Loucy (cell line): ENCODE data around the gene PLA2G2F.

Experiments used
- H2AFZ ChIP-seq: fragments of 200-600 bp; sonication (generic); 2 replicates; pipeline ENCODE4 v1.6.0; 2016; ENCODE audit warnings: antibody characterized with exemption, mild to moderate bottlenecking, low read length, moderate library complexity
- H3F3A ChIP-seq: fragments of 200-600 bp; 2 replicates; pipeline ENCODE4 v1.6.0; 2016; ENCODE audit warnings: antibody characterized with exemption, low read depth, mild to moderate bottlenecking
- H3K27me3 ChIP-seq: fragments of 200-600 bp; sonication (generic); 2 replicates; pipeline ENCODE4 v1.6.1; 2014; ENCODE audit warnings: low read length, mild to moderate bottlenecking; ENCODE audit not compliant: insufficient read depth, poor library complexity, severe bottlenecking
- H3K36me3 ChIP-seq: fragments of 200-600 bp; sonication (generic); 2 replicates; pipeline ENCODE4 v1.6.1; 2016; ENCODE audit warnings: low read length; ENCODE audit not compliant: insufficient read depth
- H3K4me1 ChIP-seq: fragments of 200-600 bp; sonication (generic); 2 replicates; pipeline ENCODE4 v1.5.1; 2014; ENCODE audit warnings: low read length, mild to moderate bottlenecking; ENCODE audit not compliant: insufficient read depth, poor library complexity, severe bottlenecking
- H3K4me2 ChIP-seq: fragments of 200-600 bp; sonication (generic); 2 replicates; pipeline ENCODE4 v1.6.0; 2014; ENCODE audit warnings: antibody characterized with exemption, low read length, low read depth, mild to moderate bottlenecking; ENCODE audit not compliant: poor library complexity, severe bottlenecking
- H3K4me3 ChIP-seq: fragments of 200-600 bp; sonication (generic); 2 replicates; pipeline ENCODE4 v1.5.1; 2014; ENCODE audit warnings: low read length, mild to moderate bottlenecking, mixed read lengths; ENCODE audit not compliant: poor library complexity, severe bottlenecking
- H3K79me2 ChIP-seq: fragments of 200-600 bp; sonication (generic); 2 replicates; pipeline ENCODE4 v1.6.1; 2014; ENCODE audit warnings: low read length; ENCODE audit not compliant: insufficient read depth
- H3K9ac ChIP-seq: fragments of 200-600 bp; sonication (generic); 2 replicates; pipeline ENCODE4 v1.6.0; 2014; ENCODE audit warnings: mild to moderate bottlenecking, low read depth, low read length, moderate library complexity; ENCODE audit not compliant: poor library complexity, severe bottlenecking
- H3K9me2 ChIP-seq: fragments of 200-600 bp; sonication (generic); replicated peaks from 2 replicates; pipeline ENCODE4 v1.6.1; 2016; ENCODE audit warnings: low read depth, low read length, mixed read lengths
- H3K9me3 ChIP-seq: fragments of 200-600 bp; sonication (generic); 2 replicates; pipeline ENCODE4 v1.6.1; 2014; ENCODE audit warnings: mild to moderate bottlenecking, antibody characterized with exemption, low read length, low read depth; ENCODE audit not compliant: insufficient read depth
- H4K20me1 ChIP-seq: fragments of 200-600 bp; sonication (generic); 2 replicates; pipeline ENCODE4 v1.6.0; 2014; ENCODE audit warnings: antibody characterized with exemption, low read length, mild to moderate bottlenecking; ENCODE audit not compliant: insufficient read depth, poor library complexity, severe bottlenecking
- EZH2phosphoT487 ChIP-seq: fragments of 200-600 bp; IDR thresholded peaks from 2 replicates; pipeline ENCODE4 v1.6.1; 2018; ENCODE audit warnings: antibody characterized with exemption, mild to moderate bottlenecking, moderate library complexity, borderline replicate concordance
- TF ChIP-seq, protein P1 (sequence below): fragments of 200-600 bp; sonication (generic); conservative IDR thresholded peaks from 2 replicates; pipeline ENCODE4 v1.5.1; 2014; ENCODE audit warnings: mild to moderate bottlenecking, antibody characterized with exemption, low read length

The PLA2G2F gene

DNA sequence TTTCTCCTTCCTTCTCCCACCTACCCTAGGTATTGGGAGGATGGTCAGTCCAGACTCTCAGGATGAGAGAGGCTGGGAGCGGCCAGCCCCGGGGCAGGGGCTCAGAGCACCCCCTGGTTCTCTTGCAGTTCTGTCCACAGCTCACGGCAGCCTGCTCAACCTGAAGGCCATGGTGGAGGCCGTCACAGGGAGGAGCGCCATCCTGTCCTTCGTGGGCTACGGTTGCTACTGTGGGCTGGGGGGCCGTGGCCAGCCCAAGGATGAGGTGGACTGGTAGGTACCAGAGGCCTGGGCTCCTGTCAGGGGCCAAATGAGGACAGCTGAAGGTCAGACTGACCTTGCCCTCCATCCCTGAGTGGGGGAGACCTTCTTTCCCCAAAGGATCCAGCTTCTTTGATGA, 4.2 kb downstream of the PLA2G2F start:
- H3K4me2 ChIP-seq, result no peak overlapping the region
- no peaks in the 10 kb centered on the region for H3K4me1 ChIP-seq
- H3K4me3 ChIP-seq, result no peak overlapping the region
- H3F3A ChIP-seq, result no peaks in the 10 kb centered on the region
- no peaks in the 10 kb centered on the region for H4K20me1 ChIP-seq
- no peak overlapping the region for H2AFZ ChIP-seq
- no peaks in the 10 kb centered on the region for H3K79me2 ChIP-seq
- no peaks in the 10 kb centered on the region for H3K9me3 ChIP-seq
- no peak for TF ChIP-seq EZH2phosphoT487
- TF ChIP-seq, protein P1, sequence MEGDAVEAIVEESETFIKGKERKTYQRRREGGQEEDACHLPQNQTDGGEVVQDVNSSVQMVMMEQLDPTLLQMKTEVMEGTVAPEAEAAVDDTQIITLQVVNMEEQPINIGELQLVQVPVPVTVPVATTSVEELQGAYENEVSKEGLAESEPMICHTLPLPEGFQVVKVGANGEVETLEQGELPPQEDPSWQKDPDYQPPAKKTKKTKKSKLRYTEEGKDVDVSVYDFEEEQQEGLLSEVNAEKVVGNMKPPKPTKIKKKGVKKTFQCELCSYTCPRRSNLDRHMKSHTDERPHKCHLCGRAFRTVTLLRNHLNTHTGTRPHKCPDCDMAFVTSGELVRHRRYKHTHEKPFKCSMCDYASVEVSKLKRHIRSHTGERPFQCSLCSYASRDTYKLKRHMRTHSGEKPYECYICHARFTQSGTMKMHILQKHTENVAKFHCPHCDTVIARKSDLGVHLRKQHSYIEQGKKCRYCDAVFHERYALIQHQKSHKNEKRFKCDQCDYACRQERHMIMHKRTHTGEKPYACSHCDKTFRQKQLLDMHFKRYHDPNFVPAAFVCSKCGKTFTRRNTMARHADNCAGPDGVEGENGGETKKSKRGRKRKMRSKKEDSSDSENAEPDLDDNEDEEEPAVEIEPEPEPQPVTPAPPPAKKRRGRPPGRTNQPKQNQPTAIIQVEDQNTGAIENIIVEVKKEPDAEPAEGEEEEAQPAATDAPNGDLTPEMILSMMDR, result no peak
- no peaks in the 10 kb centered on the region for H3K27me3 ChIP-seq
- no peaks in the 10 kb centered on the region for H3K36me3 ChIP-seq
- no peaks in the 10 kb centered on the region for H3K9me2 ChIP-seq
- H3K9ac ChIP-seq, result no peak overlapping the region

GRCh38 chr1:20143734-20144565, 4.8 kb downstream of the PLA2G2F start:
- Histone ChIP-seq H3F3A (no peaks in the 10 kb centered on the region), H3K4me1 (no peaks in the 10 kb centered on the region), H4K20me1 (no peaks in the 10 kb centered on the region), H3K27me3 (no peaks in the 10 kb centered on the region), H3K36me3 (no peaks in the 10 kb centered on the region), H3K9me2 (no peaks in the 10 kb centered on the region), H3K4me3 (no peak overlapping the region), H3K4me2 (no peak overlapping the region), H2AFZ (no peak overlapping the region), H3K9ac (no peak overlapping the region), H3K9me3 (no peaks in the 10 kb centered on the region), H3K79me2 (no peaks in the 10 kb centered on the region)
- TF ChIP-seq EZH2phosphoT487, result no peak
- TF ChIP-seq, protein P1, result no peak

DNA sequence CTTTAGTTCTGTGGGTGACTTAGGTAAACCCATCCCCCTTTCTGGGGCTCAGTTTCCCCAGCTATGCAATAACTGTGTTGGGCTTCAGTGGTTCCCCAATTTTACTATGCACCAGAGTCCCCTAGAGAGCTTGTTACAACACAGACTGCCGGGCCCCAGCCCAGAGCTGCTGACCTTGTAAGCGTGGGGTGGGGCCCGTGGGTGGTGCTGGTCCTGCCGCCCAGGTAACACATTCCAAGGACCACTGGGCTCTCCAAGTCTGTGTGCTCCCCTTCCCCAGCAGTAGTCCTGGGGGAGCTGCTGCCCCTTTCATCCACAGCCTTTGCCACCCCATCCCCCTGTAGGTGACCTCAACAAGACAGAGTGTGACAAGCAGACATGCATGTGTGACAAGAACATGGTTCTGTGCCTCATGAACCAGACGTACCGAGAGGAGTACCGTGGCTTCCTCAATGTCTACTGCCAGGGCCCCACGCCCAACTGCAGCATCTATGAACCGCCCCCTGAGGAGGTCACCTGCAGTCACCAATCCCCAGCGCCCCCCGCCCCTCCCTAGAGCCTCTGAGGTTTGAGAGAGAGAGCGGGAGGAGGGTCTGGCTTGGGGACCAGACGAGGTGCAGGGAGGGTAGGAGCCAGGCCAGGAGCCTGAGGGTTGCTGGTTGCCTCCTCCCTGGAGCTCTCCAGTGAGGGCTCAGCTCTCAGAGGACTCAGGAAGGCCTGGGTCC, 8.9 kb downstream of the PLA2G2F start:
- H3K27me3 ChIP-seq, result no peaks in the 10 kb centered on the region
- H3K4me3 ChIP-seq, result no peak overlapping the region
- peaks cover 4% of the 10 kb centered on the region for H3K4me1 ChIP-seq
- no peak overlapping the region for H3K9ac ChIP-seq
- H4K20me1 ChIP-seq, result no peaks in the 10 kb centered on the region
- no peaks in the 10 kb centered on the region for H3K79me2 ChIP-seq
- H3K4me2 ChIP-seq, result no peak overlapping the region
- H3K9me3 ChIP-seq, result no peaks in the 10 kb centered on the region
- no peaks in the 10 kb centered on the region for H3K9me2 ChIP-seq
- H2AFZ ChIP-seq, result no peak overlapping the region
- no peaks in the 10 kb centered on the region for H3K36me3 ChIP-seq
- no peaks in the 10 kb centered on the region for H3F3A ChIP-seq
- TF ChIP-seq, protein P1, result no peak
- no peak for TF ChIP-seq EZH2phosphoT487
